ENCODE measurements around the gene AFF2. TPM values are rescaled to one million over a fixed set of nuclear protein-coding genes. Genes with fewer than 3 reads are reported as not detected.

The AFF2 gene
- polyA plus RNA-seq, 1 of the 3 experiments (the other 2 are of a cell fraction), result not detected

- 14% methylated on average over 2 of the region's 2 CpGs for WGBS (ENCODE audit: low lambda C conversion rate)
- H2AFZ ChIP-seq (ENCODE audit: low read depth), result no peak overlapping the region
- TF ChIP-seq EP300 (IDR thresholded peaks at IDR 0.05; ENCODE audit: borderline replicate concordance in 1 of 2, low read depth in 1 of 2, low read length in 1 of 2) (no peak), MXI1 (IDR thresholded peaks at IDR 0.05; ENCODE audit: low read depth, low read length) (no peak), FOSL2 (IDR thresholded peaks at IDR 0.05; ENCODE audit: borderline replicate concordance, low read depth) (no peak), SIN3A (IDR thresholded peaks at IDR 0.05; ENCODE audit: borderline replicate concordance, low read depth, low read length) (no peak), REST (IDR thresholded peaks at IDR 0.05; ENCODE audit: low read depth, low read length) (no peak), NRF1 (IDR thresholded peaks at IDR 0.05; ENCODE audit: low read depth, low read length) (no peak), ZBTB33 (IDR thresholded peaks at IDR 0.05; ENCODE audit: borderline replicate concordance, low read depth) (no peak), CHD2 (IDR thresholded peaks at IDR 0.05; ENCODE audit: low read length, partially characterized antibody) (no peak), YY1 (IDR thresholded peaks at IDR 0.05; ENCODE audit: low read depth) (no peak), RCOR1 (IDR thresholded peaks at IDR 0.05; ENCODE audit: low read length) (no peak), FOXJ3 (CRISPR knock-in tag; IDR thresholded peaks at IDR 0.05) (no peak), FOXM1 (IDR thresholded peaks at IDR 0.05; ENCODE audit: low read depth) (no peak), TEAD4 (IDR thresholded peaks at IDR 0.05; ENCODE audit: borderline replicate concordance, insufficient read depth) (no peak), JUND (IDR thresholded peaks at IDR 0.05) (no peak), USF2 (IDR thresholded peaks at IDR 0.05; ENCODE audit: borderline replicate concordance, low read depth, low read length) (no peak)
- H3K4me3 ChIP-seq (ENCODE audit: low read depth in 2 of 2, low read length in 1 of 2), result no peak overlapping the region
- no peaks in the 10 kb centered on the region for H3K36me3 ChIP-seq (replicated peaks in 1 of 2; ENCODE audit: control insufficient read depth in 1 of 2, insufficient read depth in 2 of 2, low read length in 1 of 2)
- DNase-seq, result no peak
- H3K4me2 ChIP-seq, result no peak overlapping the region
- H3K79me2 ChIP-seq (ENCODE audit: insufficient read depth), result no peaks in the 10 kb centered on the region
- no peaks in the 10 kb centered on the region for H3K9me3 ChIP-seq
- H3F3A ChIP-seq (replicated peaks; ENCODE audit: insufficient read depth), result no peaks in the 10 kb centered on the region
- H3K27ac ChIP-seq (ENCODE audit: low read depth in 2 of 2, low read length in 1 of 2), result no peak overlapping the region
- no peaks in the 10 kb centered on the region for H3K9me2 ChIP-seq
- ChIA-PET POLR2A (no interaction called here), CTCF (no interaction called here)
- no peaks in the 10 kb centered on the region for H4K20me1 ChIP-seq (ENCODE audit: insufficient read depth)
- H3K4me1 ChIP-seq (ENCODE audit: control insufficient read depth in 1 of 2, insufficient read depth in 2 of 2, low read depth in 1 of 2, low read length in 1 of 2), result no peaks in the 10 kb centered on the region
- H3K27me3 ChIP-seq (ENCODE audit: insufficient read depth), result no peaks in the 10 kb centered on the region
- H3K9ac ChIP-seq, result no peak overlapping the region
These were observed 512.7 kb downstream of the AFF2 start for GRCh38 chrX:149013081-149013480.

Measured in SK-N-SH (cell line).